OCI-LY1 (cell line): ENCODE results near the gene TUSC7.

Source experiments
- CTCF ChIP-seq: fragments of 200-600 bp; sonication (generic), shearing (Covaris generic); IDR thresholded peaks from 2 replicates; pipeline ENCODE4 v1.5.1; 2017; ENCODE audit warnings: mild to moderate bottlenecking, antibody characterized with exemption, low read length, moderate library complexity, mixed read lengths
- EZH2 ChIP-seq: fragments of 200-600 bp; sonication (generic), shearing (Covaris generic); IDR thresholded peaks from 2 replicates; pipeline ENCODE4 v1.8.0; 2017; ENCODE audit warnings: borderline replicate concordance, mixed run types, mild to moderate bottlenecking, antibody characterized with exemption, low read length, moderate library complexity, mixed read lengths

- TF ChIP-seq EZH2 (no peak), CTCF (no peak)
Observed at GRCh38 chr3:116743062-116743461, 33.5 kb downstream of the TUSC7 start.
